Endothelial cell (in vitro differentiated cells): ENCODE results near the gene TTLL13. TPM values are rescaled to one million over a fixed set of nuclear protein-coding genes. Genes with fewer than 3 reads are reported as not detected.

Experiments
- DNase-seq: peaks from one replicate; pipeline ENCODE4 v3.0.0; 2021; ENCODE audit warnings: low spot score
- H3K27ac Mint-ChIP-seq: one replicate; pipeline ENCODE4 v1.8.0; 2021; ENCODE audit warnings: mixed read lengths, inconsistent platforms; ENCODE audit not compliant: unreplicated experiment
- H3K27me3 Mint-ChIP-seq: one replicate; pipeline ENCODE4 v1.8.0; 2021; ENCODE audit warnings: mild to moderate bottlenecking, moderate library complexity, mixed read lengths, inconsistent platforms; ENCODE audit not compliant: unreplicated experiment
- H3K36me3 Mint-ChIP-seq: one replicate; pipeline ENCODE4 v1.8.0; 2021; ENCODE audit warnings: mild to moderate bottlenecking, low read depth, mixed read lengths, inconsistent platforms; ENCODE audit not compliant: unreplicated experiment
- H3K4me1 Mint-ChIP-seq: one replicate; pipeline ENCODE4 v1.8.0; 2021; ENCODE audit warnings: mild to moderate bottlenecking, mixed read lengths, inconsistent platforms; ENCODE audit not compliant: unreplicated experiment
- H3K4me3 Mint-ChIP-seq: one replicate; pipeline ENCODE4 v1.8.0; 2021; ENCODE audit warnings: mild to moderate bottlenecking, mixed read lengths, inconsistent platforms; ENCODE audit not compliant: unreplicated experiment
- H3K9me3 Mint-ChIP-seq: one replicate; pipeline ENCODE4 v1.8.0; 2021; ENCODE audit warnings: mixed read lengths, inconsistent platforms; ENCODE audit not compliant: unreplicated experiment
- CTCF ChIP-seq: fragments of 200-600 bp; sonication (generic); IDR thresholded peaks from one replicate; pipeline ENCODE4 v1.5.0; 2021; ENCODE audit warnings: antibody characterized with exemption; ENCODE audit not compliant: unreplicated experiment
- total RNA-seq: library from RNA; stranded (reverse); fragmentation: NEBNext Ultra II Directional; extraction: Animal tissue kit (Norgen Biotek cat#: 25700); gene quantifications from one replicate; pipeline ENCODE4 v1.2.1, GENCODE V29; 2021; ENCODE audit not compliant: unreplicated experiment

TTLL13 gene
- total RNA-seq, 1 donor from 2014 or later, result not detected

GRCh38 chr15:90227336-90227735, 22.0 kb upstream of the TTLL13 start:
- Mint-ChIP-seq H3K4me1 (peaks cover 4% of the 10 kb centered on the region), H3K4me3 (no peak overlapping the region), H3K9me3 (no peaks in the 10 kb centered on the region), H3K27ac (no peak overlapping the region), H3K36me3 (peaks cover 20% of the 10 kb centered on the region), H3K27me3 (no peaks in the 10 kb centered on the region)
- no peak for TF ChIP-seq CTCF
- DNase-seq, result no peak

- Mint-ChIP-seq H3K27me3 (peaks cover 1% of the 10 kb centered on the region), H3K27ac (no peak overlapping the region), H3K4me1 (peaks cover 7% of the 10 kb centered on the region), H3K36me3 (peaks cover 20% of the 10 kb centered on the region), H3K9me3 (no peaks in the 10 kb centered on the region), H3K4me3 (no peak overlapping the region)
- DNase-seq, result no peak
- TF ChIP-seq CTCF, result no peak
These were observed 21.3 kb upstream of the TTLL13 start for GRCh38 chr15:90227816-90228772.

GRCh38 chr15:90228960-90229359, 20.4 kb upstream of the TTLL13 start:
- H3K9me3 Mint-ChIP-seq, result no peaks in the 10 kb centered on the region

GRCh38 chr15:90230071-90230494, 19.3 kb upstream of the TTLL13 start:
- Mint-ChIP-seq H3K27me3 (peaks cover 1% of the 10 kb centered on the region), H3K4me1 (peaks cover 14% of the 10 kb centered on the region), H3K36me3 (peaks cover 20% of the 10 kb centered on the region), H3K4me3 (no peak overlapping the region), H3K27ac (no peak overlapping the region), H3K9me3 (no peaks in the 10 kb centered on the region)
- TF ChIP-seq CTCF, result no peak
- no peak for DNase-seq

More at GRCh38 chr15:90228960-90229359, 20.4 kb upstream of the TTLL13 start:
- H3K4me3 Mint-ChIP-seq, result no peak overlapping the region
- H3K27ac Mint-ChIP-seq, result no peak overlapping the region
- DNase-seq, result no peak
- no peak for TF ChIP-seq CTCF
- H3K4me1 Mint-ChIP-seq, result peaks cover 7% of the 10 kb centered on the region
- H3K27me3 Mint-ChIP-seq, result peaks cover 1% of the 10 kb centered on the region
- peaks cover 20% of the 10 kb centered on the region for H3K36me3 Mint-ChIP-seq

- TF ChIP-seq CTCF, result no peak
- Mint-ChIP-seq H3K36me3 (peaks cover 20% of the 10 kb centered on the region), H3K4me3 (no peak overlapping the region), H3K4me1 (peaks cover 14% of the 10 kb centered on the region), H3K27me3 (peaks cover 1% of the 10 kb centered on the region), H3K9me3 (no peaks in the 10 kb centered on the region), H3K27ac (no peak overlapping the region)
- no peak for DNase-seq
These were observed 18.7 kb upstream of the TTLL13 start for GRCh38 chr15:90230610-90231009.
